Transverse colon (tissue), 4 donors: ENCODE results near the gene PSMC2. TPM values are rescaled to one million over a fixed set of nuclear protein-coding genes. Genes with fewer than 3 reads are reported as not detected.
A peak's percentile ranks its signal among the peaks of the same experiment; 100 is the strongest.

ENCODE experiments used
- DNase-seq: peaks from one replicate; pipeline ENCODE4 v3.0.0-alpha.2; 2019
- H3K27ac ChIP-seq, 4 donors: fragments of 200-600 bp; sonication (generic); 2 replicates each; pipeline ENCODE4 v1.5.1; 2016 to 2018; ENCODE audit warnings: inconsistent platforms in 4 of 4
- H3K27me3 ChIP-seq: fragments of 200-600 bp; sonication (generic); 2 replicates; pipeline ENCODE4 v1.5.1; 2017; ENCODE audit warnings: inconsistent platforms
- H3K36me3 ChIP-seq, 4 donors: fragments of 200-600 bp; sonication (generic); 2 replicates each; pipeline ENCODE4 v1.5.1; 2017 to 2019; ENCODE audit warnings: inconsistent platforms in 4 of 4
- H3K4me1 ChIP-seq, 4 donors: fragments of 200-600 bp; sonication (generic); 2 replicates each; pipeline ENCODE4 v1.5.1; 2017 to 2020; ENCODE audit warnings: inconsistent platforms in 4 of 4
- H3K4me3 ChIP-seq, 4 donors: fragments of 200-600 bp; sonication (generic); 1 replicate in 1 of 4; 2 replicates in 3 of 4; pipeline versions ENCODE4 v1.5.1 to v1.6.1; 2017 to 2019; ENCODE audit warnings: inconsistent platforms in 4 of 4
- H3K9me3 ChIP-seq, 2 donors: fragments of 200-600 bp; sonication (generic); 2 replicates each; pipeline ENCODE4 v1.5.1; 2017 to 2019; ENCODE audit warnings: inconsistent platforms in 2 of 2
- CTCF ChIP-seq, 5 experiments: fragments of 200-600 bp in 3 of 5; fragments of 450-650 bp in 2 of 5; sonication (generic) in 3 of 5; IDR thresholded peaks; 1 replicate in 2 of 5; 2 replicates in 3 of 5; pipeline ENCODE4 v1.5.1; 2016 to 2017; ENCODE audit warnings: antibody characterized with exemption in 5 of 5, inconsistent platforms in 3 of 5, mild to moderate bottlenecking in 2 of 5, moderate library complexity in 1 of 5
- EP300 ChIP-seq: sonication (generic); formaldehyde crosslinking; IDR thresholded peaks from one replicate; pipeline ENCODE4 v1.6.1; 2017; ENCODE audit warnings: antibody characterized with exemption, low read depth
- POLR2A ChIP-seq: fragments of 450-650 bp; IDR thresholded peaks from one replicate; pipeline ENCODE4 v1.6.1; 2016; ENCODE audit warnings: antibody characterized with exemption, mild to moderate bottlenecking, moderate library complexity
- POLR2AphosphoS5 ChIP-seq, 3 donors: sonication (generic); formaldehyde crosslinking; IDR thresholded peaks; one replicate each; pipeline ENCODE4 v1.6.1; 2016; ENCODE audit warnings: antibody characterized with exemption in 3 of 3
- WGBS, 2 donors: methylation state at CpG; one replicate each; pipeline ENCODE4 v1.1.5; 2018; ENCODE audit warnings: low coverage in 1 of 2; 5-methylcytosine and 5-hydroxymethylcytosine counted together
- in situ Hi-C, 4 donors: fragments of 200-750 bp; cut with MboI; loops; one replicate each; pipeline versions ENCODE4 v1.15.0 to v1.15.1; 2017; ENCODE audit warnings: low sequenced_read_pairs in 3 of 4, low pct_ligation_motif_present in 1 of 4, low pct_unique_long_range_greater_than_20kb in 1 of 4
- intact Hi-C: fragments of 100-400 bp; cut with DNase I; formaldehyde crosslinking; loops from one replicate; pipeline ENCODE4 v1.15.1; 2023; ENCODE audit warnings: low total_unique reads
- total RNA-seq, 4 donors: library from RNA; depleted of rRNA; stranded (reverse); fragments of >200 nt; gene quantifications; one replicate each; pipeline ENCODE4 v1.1.0, GENCODE V29; 2016

The PSMC2 gene
- total RNA-seq, 4 donors from 2014 or later, result 5.2 to 88.6 (median 55.7) TPM

- in situ Hi-C loops (no loop called here), intact Hi-C loops (no loop called here)
- Histone ChIP-seq H3K9me3 (no peaks in the 10 kb centered on the region), H3K4me3 (peak overlapping the region; percentile 71 to 99 (median 82)), H3K36me3 (peaks cover 0 to 16% (median 0%) of the 10 kb centered on the region in 4 donors), H3K27ac (peak overlapping the region; percentile 86 to 94 (median 90)), H3K27me3 (no peaks in the 10 kb centered on the region), H3K4me1 (peaks cover 11 to 42% (median 23%) of the 10 kb centered on the region in 4 donors)
- DNase-seq, result peak; percentile 36
- 0 to 1% methylated on average over 2 to 26 of the region's 26 CpGs for WGBS, 2 donors
- TF ChIP-seq POLR2A (no peak), POLR2AphosphoS5 (IDR thresholded peaks at IDR 0.05) (peak in 1 of 3 donors; percentile 35)
These were observed 3.5 kb upstream of the PSMC2 start for GRCh38 chr7:103343758-103344452.

GRCh38 chr7:103344453-103345149 lies 2.8 kb upstream of the PSMC2 start, which contains the start of gene DNAJC2:
DNAJC2 (minus strand) TSS chr7:103344767; CDS start chr7:103344622, 145 bp downstream.
- intact Hi-C loops (no loop called here), in situ Hi-C loops (no loop called here)
- Histone ChIP-seq H3K27me3 (no peaks in the 10 kb centered on the region), H3K36me3 (peaks cover 0 to 14% (median 0%) of the 10 kb centered on the region in 4 donors), H3K27ac (peak within 1 kb of the TSS; percentile 86 to 94 (median 90)), H3K4me3 (peak within 1 kb of the TSS; percentile 71 to 99 (median 82)), H3K9me3 (no peaks in the 10 kb centered on the region), H3K4me1 (peaks cover 18 to 49% (median 28%) of the 10 kb centered on the region in 4 donors)
- WGBS, 2 donors, result 11 to 68% methylated on average over 6 to 33 of the region's 43 CpGs
- peak; percentile 90 for DNase-seq
- TF ChIP-seq POLR2A (peak; percentile 75), EP300 (no peak), POLR2AphosphoS5 (IDR thresholded peaks at IDR 0.05) (peak; percentile 71 to 89 (median 88)), CTCF (IDR thresholded peaks at IDR 0.05) (no peak)

DNA sequence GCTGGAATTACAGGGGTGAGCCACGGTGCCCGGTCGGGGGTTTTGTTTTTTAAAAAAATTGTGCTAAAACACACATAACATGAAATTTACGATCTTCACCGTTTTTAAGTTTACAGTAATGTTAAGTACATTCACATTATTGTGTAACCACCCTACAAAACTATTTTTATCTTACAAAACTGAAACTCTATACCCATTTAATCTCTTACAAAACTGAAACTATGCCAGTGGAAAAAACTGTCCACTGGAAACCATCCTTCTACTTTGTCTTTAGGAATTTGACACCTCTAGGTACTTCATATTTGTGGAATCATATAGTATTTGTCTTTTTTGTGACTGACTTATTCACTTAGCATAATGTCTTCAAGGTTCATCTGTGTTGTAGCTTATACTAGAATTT lies 1.0 kb upstream of the PSMC2 start:
- in situ Hi-C loops (no loop called here), intact Hi-C loops (no loop called here)
- H3K4me1 ChIP-seq, result peaks cover 19 to 65% (median 31%) of the 10 kb centered on the region in 4 donors
- H3K9me3 ChIP-seq, result no peaks in the 10 kb centered on the region
- DNase-seq, result no peak
- WGBS, 2 donors, result 75 to 87% methylated on average over 2 to 5 of the region's 5 CpGs
- H3K27me3 ChIP-seq, result no peaks in the 10 kb centered on the region
- TF ChIP-seq CTCF (IDR thresholded peaks at IDR 0.05) (no peak), POLR2AphosphoS5 (IDR thresholded peaks at IDR 0.05) (no peak), EP300 (no peak), POLR2A (no peak)
- H3K27ac ChIP-seq, result no peak overlapping the region
- no peak overlapping the region for H3K4me3 ChIP-seq
- H3K36me3 ChIP-seq, result peaks cover 0 to under 1% (median 0%) of the 10 kb centered on the region in 4 donors

DNA sequence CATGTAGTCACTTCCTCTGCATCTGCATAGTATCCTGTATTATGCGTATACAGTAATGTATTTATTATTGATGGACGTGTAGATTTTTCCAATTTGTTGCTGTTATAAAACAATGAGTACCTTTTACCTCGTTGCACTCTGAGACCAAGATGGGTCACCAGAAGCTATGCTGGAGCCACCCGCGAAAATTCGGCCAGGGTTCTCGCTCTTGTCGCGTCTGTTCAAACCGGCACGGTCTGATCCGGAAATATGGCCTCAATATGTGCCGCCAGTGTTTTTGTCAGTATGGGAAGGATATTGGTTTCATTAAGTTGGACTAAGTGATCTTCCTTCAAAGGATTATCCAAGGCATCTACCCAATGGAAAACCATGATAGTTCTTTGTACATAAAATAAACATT lies 1.0 kb downstream of the PSMC2 start:
- in situ Hi-C loops, result no loop called here
- no peak for TF ChIP-seq CTCF (IDR thresholded peaks at IDR 0.05)
- no peak for TF ChIP-seq POLR2A
- TF ChIP-seq EP300, result no peak
- TF ChIP-seq POLR2AphosphoS5 (IDR thresholded peaks at IDR 0.05), result no peak
- Histone ChIP-seq H3K36me3 (no peaks in the 10 kb centered on the region), H3K4me3 (peak overlapping the region; percentile 70 to 95 (median 72)), H3K27ac (peak overlapping the region; percentile 89 to 93 (median 91)), H3K27me3 (no peaks in the 10 kb centered on the region), H3K4me1 (peaks cover 17 to 53% (median 24%) of the 10 kb centered on the region in 4 donors), H3K9me3 (no peaks in the 10 kb centered on the region)
- intact Hi-C loops, result no loop called here
- 41 to 44% methylated on average over 13 of the region's 13 CpGs for WGBS, 2 donors
- no peak for DNase-seq
